RKO (cell line): ENCODE measurements around the gene PKNOX2.

Experiments used
- DNase-seq: peaks from one replicate; pipeline ENCODE4 v3.0.0-alpha.2; 2016; ENCODE audit warnings: low spot score

Gene PKNOX2

GRCh38 chr11:125262830-125263218 is 98.3 kb downstream of the PKNOX2 start:
- no peak for DNase-seq

- no peak for DNase-seq
Measured at GRCh38 chr11:125263268-125263790, 98.8 kb downstream of the PKNOX2 start.

DNA sequence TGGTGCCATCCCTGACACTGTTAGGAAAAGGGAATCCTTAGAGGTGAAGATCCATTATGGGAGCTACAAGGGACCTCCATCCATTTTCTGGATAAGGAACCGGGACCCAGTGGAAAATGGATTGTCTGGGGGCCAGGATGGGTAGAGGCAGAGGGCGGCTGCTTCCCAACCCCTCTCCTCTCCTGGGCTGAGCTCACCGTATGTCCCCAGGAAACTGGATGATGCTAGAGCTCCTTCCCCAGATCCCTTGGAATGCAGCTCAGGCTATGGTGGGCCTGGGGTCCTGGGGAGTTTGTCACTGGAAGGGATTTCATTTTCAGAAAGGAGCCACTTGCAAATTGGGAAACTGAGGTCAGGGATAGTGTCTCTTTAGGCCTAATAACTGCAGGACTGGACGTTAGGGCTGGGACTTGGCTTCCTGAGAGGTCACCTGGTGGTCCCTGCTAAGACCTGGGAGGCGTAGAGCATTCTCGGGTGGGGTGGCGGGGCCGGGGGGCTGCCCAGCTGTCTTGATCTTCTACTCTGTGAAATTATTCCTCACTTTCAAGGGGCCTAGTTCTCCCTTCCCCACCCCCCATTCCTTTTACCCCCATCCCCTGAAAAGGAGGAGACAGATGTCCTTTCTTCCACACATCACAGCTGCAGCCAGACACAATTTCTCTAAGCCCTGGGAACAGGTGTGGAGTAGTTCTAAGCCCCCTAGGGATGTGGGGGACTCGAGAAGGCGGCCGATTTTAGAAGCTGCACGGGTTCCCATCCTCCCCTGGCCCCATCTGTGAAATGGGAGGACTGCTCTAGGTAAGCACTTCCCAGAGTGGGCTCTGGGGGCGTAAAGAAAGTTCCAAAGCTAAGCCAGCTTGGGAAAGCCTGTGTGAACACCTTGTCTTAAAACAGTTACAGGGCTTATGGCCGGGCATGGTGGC is 99.8 kb downstream of the PKNOX2 start:
- DNase-seq = no peak

DNA sequence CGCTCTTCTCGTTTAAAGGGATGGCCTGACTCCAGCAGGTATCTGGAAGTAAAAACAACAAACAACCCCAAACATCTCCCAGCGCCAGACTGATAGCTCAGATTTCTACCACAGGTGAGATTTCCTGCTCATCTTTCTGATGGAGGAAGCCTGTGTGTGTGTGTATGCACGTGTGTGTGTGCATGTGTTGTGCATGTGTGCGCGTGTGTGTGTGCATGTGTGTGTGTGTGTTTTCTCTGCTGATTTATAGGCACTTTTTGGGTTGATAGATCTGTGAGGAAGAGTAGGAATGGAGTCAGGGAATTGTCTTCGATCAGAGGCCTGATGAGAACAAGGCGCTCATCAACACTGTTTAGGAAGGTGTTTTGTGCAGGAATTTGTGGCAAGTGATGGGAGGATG is 103.0 kb downstream of the PKNOX2 start:
- DNase-seq = no peak

DNA sequence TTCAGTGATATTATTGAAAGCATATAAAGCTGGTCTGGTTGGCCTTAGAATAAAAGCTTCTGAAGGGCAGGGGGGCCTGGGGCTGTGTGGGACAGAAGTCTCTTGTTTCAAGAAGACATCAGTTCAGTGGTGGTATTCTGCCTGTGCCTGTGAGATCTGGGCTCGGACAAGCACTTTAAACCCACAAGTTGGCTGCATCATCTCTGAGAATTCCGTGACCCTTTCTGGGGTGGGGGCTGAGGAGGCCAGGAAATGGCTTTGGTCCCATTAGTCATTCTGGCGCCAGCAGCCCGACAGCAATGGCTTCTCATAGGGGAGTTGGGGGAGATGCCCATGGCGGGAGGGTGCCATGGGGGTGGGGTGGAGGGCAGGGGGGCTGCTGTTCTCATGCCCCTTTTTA is 104.1 kb downstream of the PKNOX2 start:
- no peak for DNase-seq

- DNase-seq = no peak
Measured at GRCh38 chr11:125270106-125270505, 105.6 kb downstream of the PKNOX2 start.

- DNase-seq = no peak
Measured at GRCh38 chr11:125270711-125271110, 106.2 kb downstream of the PKNOX2 start.

DNA sequence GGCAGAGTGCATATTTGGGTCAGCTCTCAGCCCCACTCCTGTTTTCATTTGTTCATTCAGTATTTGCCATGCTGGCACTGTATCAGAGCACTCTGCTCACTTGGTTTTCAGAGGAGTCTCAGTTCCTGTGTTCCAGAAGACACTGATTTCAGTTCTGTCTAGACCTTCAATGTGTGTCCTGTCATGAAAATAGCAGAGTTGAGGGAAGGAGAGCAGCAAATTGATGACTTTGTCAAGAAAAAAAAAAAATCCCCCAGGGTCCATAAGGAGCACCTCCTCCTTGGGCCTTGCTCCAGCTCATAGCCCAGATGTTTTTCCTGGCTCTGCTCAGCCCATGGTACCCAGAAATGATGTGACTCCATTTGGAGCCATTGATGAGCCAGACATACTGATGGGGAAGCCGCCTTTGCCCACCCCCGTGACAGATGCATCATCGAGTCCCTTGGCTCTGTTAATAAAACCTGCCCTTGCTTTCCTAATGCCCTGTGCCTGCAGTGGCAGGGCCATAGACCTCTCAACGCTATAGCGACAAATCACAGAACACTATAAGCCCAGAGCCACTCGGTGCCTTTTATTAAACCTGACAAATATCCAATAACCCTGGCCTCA is 107.0 kb downstream of the PKNOX2 start:
- no peak for DNase-seq

GRCh38 chr11:125272092-125272491 is 107.5 kb downstream of the PKNOX2 start:
- no peak for DNase-seq

GRCh38 chr11:125272821-125273220 is 108.3 kb downstream of the PKNOX2 start:
- DNase-seq = no peak

DNA sequence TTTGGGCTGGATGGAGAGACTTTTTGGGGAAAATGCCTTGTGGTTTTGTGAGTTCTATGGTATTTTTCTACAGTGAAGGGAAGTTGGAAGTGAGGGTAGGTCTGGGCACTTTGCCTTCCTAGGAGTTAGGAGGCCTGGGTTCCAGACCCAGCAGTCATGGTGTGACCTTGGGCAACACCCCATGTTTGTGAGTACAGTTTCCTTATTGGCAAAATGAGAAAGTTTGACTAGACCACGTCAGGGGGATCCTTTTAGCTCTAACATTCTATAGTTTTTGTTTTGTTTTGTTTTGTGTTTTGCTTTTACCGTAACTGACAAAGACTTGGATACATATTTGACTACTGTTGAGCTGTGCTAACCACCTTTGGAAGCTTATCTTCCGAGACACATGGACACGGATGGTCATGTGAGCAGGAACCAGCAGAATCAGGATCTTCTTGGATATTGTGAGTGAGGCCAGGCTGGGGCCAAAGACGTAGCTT is 109.0 kb downstream of the PKNOX2 start:
- no peak for DNase-seq

GRCh38 chr11:125274309-125274708 is 109.8 kb downstream of the PKNOX2 start:
- DNase-seq = no peak

GRCh38 chr11:125274774-125275173 is 110.2 kb downstream of the PKNOX2 start:
- no peak for DNase-seq

DNA sequence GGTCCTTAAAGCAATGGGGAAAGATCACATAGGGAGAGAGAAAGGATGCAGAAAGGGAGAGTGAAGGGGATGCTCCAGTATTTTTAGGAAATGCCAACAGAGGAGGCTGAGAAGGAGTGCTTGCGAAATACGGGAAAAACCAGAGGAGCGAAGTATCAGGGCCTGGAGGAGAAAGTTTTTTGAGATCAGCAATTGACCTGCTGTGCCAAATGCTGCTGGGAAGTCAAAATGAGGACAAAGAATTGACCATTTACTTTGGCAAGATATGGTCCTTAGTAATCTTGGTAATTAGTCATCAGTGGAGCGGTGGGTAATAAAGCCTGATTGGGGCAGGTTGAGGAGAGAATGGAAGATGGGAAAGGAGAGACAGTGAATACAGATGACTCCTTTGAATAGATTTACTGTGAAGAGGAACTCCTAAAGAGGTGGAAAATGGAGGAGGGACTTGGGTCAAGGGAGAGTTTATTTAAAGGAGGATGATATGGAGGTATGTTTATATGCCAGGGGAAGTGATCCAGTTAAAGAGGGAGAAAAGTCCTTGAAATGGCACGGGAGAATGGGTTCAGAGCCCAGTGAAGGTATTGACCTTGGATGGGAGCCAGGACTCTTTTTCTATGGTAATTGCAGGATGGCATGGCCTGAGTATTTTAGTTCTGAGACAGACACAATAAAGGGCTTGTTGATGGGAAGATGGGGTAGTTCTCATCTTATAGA is 111.5 kb downstream of the PKNOX2 start:
- DNase-seq = no peak

DNA sequence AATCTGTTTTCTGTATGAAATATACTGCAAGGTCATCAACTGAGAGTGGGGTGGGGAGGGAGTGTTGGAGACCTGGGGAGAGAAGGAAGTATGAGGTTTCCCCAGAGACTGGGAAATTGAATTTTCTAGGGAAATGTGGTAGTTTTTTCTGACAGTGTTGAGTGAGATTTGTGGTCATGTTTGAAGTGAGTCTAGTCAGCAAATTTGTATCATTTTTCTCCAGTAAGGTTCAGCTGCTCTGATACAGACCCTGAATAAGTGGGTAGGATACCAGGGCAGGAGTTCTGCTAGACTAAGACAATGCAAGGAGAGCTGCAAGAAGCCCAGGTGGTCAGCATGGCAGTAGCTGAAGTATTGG is 112.0 kb downstream of the PKNOX2 start:
- DNase-seq = no peak

DNA sequence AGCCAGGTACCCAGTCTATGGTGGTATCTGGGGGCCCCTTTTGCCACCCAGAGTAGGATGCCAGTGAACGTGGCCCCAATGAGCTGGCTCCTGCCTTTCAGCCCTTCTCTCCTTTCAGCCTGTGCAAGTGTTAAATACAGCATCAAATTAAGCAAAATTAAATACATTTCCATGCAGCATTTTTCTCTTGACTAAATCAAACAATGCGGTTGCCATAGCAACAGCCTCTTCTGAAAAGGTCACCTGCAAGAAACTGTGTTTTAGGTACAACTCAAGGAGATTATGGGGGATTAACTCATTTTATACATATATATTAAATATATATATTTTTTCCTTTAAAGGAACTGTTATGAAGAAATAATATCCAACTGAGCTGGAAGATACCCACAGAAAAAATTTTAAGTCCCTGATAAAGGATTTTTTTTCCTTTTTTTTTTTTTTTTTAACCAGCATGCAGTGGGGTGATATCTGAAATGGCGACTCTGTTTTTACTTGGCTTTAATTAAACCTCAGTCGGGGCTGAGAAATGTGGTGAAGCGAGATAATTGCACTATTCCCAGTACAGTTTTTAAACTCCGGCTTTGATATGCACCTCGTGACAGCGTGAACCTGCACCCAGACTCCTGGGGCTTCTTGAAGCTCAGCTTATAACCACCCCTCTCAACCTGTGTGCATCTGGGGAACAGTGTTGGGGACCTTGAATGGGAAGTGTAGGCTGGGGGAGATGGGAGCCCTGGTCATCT is 115.3 kb downstream of the PKNOX2 start:
- DNase-seq = no peak

DNA sequence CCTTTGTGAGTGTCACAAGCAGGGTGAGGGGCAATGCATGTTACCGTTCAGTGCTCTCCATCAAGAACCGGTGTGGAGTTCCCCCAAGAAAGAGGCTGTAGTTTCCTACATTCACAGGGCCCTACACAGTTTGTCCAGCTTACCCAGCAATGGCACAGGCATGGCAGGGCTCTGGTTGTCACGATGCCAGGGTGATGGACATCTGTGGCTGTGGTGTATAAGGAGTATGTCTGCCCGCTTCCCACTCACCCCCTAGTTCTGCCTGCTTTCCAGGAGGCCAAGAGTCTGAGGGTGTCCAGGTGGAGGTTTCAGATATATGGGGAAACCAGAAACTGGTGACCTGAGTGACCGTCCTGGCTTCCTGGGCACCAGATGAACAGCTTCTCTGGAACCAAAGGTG is 116.1 kb downstream of the PKNOX2 start:
- no peak for DNase-seq

GRCh38 chr11:125281831-125282595 is 117.5 kb downstream of the PKNOX2 start:
- peak; percentile 4 for DNase-seq

DNA sequence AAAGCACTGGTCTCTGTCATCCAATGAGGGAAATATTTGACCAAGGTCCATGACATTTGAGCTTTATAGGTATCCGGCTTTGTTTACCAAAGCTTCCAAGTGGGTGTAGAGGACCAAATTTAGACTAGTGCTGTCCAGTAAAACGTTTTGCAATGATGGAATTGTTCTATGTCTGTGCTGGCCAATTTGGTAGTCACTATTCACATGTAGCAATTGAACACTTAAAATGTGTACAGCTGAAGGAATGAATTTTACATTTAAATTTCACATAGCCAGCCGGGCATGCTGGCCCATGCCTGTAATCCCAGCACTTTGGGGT is 118.0 kb downstream of the PKNOX2 start:
- no peak for DNase-seq

- DNase-seq = no peak
Measured at GRCh38 chr11:125284245-125284850, 119.8 kb downstream of the PKNOX2 start.

GRCh38 chr11:125285844-125286243 is 121.3 kb downstream of the PKNOX2 start:
- no peak for DNase-seq
